Stimulated activated CD4-positive, alpha-beta T cell treated with anti-CD3 and anti-CD28 coated beads, Interleukin-4, amount 100 ng/mL, for 48 hours (primary cell): ENCODE measurements around the gene NOP56.
"Not testable (repeated sequence)": the region's sequence is repeated elsewhere in the genome, so short reads cannot be mapped to it uniquely, and the experiment has no call there.

Experiments used
- DNase-seq, 2 donors: peaks; one replicate each; pipeline ENCODE4 v3.0.0-alpha.2; 2020; ENCODE audit warnings: low read depth in 2 of 2

NOP56 gene

DNA sequence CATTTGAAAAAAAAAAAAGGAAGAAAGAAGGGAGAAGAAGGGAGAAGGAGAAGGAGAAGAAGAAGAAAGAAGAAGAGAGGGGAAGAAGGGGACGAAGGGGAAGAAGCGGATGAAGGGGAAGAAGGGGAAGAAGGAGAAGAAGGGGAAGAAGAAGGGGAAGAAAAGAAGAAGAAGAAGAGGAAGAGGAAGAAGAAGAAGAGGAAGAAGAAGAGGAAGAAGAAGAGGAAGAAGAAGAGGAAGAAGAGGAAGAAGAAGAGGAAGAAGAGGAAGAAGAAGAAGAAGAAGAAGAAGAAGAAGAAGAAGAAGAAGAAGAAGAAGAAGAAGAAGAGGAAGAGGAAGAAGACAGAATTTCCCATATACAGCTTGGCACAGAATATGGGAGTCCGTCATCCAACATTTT, 29.6 kb downstream of the NOP56 start:
- DNase-seq: not testable (repeated sequence)

DNA sequence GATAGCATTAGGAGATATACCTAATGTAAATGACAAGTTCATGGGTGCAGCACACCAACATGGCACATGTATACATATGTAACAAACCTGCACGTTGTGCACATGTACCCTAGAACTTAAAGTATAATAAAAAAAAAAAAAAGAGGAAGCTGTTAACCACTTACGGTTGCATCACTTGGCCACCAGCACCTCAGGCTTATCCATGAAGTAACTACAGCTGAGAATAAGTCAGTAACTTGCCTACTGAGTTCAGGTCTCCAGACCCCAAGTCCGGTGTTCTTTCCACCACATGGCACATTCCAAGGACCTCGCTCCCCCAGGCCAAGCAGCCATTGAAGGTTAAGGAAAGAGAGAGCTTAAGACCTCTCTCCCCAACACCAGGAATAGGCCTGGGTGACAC, 32.4 kb downstream of the NOP56 start:
- DNase-seq: not testable (repeated sequence)

DNA sequence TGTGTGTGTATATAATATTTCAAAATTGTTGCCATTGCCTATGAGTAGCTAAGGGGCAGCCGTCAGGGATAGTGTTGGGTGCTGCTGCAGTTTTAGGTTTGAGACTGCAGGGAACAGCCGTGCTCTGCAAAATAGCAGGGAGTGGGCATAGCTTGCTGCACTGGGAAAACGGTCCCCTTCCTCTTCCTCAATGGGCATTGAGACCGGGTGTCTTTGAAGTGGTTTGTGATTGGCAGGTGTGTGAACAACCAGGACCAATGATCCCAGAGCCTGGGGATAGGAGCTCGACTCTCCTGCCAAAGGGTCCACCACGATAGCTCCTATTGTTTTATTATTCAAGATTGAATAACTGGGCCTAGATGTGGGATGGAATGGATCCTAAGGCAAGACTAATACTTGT, 35.1 kb downstream of the NOP56 start:
- DNase-seq: no peak

DNA sequence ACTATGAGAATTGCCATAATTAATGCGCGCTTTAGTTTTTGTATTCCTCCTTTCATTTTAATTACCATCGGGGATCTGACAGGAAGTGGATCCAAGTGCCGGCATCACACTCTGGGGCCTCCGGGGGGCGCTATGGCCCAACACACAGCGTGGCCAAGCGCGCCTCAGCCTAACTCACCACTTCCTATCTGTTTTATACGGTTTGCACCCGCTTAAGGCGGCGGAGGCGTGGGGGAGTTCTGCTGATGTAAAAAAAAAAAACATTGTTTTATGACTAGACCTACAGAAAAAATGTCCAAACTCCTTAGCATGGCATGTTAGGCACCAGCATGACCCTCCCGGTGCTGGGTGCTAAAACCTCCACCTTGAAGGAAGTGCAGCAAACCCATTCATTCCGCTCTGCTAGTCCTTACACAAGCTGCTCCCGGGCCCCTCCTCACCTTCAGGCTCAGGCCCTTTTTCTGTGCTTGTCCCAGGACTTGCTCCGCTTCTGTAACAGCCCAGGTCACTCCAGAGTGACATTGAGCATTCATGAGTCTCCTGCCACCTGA, 35.7 kb downstream of the NOP56 start:
- peak; percentile 74 to 75 for DNase-seq

DNA sequence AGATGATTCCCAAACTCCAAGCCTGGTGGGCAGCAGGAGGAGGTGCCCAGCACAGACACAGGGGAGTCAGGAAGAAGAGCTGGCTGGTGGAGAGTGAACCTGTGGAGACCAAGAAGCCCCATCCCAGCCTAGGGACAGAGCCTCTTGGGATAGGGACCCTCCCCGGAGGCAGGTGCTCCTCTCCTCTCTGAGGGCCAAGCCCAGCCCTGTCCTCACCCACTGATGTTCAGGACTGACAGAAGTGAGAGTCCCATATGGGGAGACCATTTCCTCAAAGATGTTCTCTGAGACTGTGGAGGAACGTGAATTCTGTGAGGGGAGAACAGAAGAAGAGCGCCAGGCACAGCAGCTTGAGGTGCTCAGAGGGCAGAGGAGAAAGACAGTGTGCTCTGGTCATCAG, 37.8 kb downstream of the NOP56 start:
- no peak for DNase-seq

DNA sequence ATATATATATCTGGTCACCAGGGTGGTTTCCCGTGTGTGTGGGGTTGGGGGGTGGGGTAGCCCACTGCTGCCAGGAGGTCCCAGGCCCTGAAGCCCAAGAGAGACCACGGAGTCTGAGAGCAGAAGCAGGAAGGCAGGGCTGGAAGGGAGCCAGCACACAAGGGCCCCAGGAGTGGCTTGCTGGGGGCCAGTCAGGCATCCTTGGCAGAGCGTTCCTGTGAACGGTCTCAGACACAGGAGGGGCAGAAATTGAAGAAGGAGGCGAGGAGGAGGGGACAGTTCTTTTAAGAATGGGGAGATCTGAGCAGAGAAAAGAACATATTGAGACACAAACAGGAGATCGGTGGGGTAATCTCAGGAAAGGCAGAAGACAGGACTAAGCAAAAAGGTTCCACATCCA, 38.3 kb downstream of the NOP56 start:
- DNase-seq: no peak

DNA sequence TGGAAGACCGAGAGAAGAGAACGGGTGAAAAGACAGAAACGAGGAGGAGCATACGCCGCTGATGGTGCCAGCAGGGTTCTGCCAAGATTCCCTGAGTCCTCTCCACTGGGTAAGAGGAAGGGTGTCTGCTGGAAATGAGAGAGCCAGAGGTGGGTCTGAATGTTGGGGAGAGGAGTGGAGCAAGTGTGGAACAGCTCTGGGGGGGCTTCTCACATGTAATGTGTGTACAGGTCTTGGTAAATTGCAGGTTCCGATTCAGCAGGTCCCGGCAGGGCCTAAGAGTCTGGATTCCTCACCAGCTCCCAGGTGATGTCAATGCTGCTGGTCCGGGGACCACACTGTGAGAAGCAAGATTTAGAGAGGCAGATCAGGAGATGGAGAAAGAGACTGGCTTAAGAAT, 38.7 kb downstream of the NOP56 start:
- DNase-seq: no peak

DNA sequence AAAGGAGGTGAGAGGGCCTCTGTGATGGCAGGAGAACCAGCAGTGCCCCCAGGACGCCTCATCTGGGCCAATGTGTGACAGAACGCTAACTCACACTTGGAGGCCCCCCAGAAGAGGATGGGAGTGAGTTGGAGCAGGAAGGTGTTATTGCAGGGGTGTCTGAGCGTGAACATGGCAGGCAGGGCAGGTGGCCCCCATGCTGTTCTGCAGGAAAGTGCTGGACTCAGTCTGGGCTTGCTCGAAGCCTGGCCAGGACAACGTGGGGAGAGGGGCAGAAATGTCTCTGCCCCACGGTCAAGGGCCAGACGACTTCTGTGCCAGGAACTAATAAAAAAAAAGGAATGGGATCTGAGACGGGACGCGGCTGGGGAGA, 39.2 kb downstream of the NOP56 start:
- DNase-seq: no peak

DNA sequence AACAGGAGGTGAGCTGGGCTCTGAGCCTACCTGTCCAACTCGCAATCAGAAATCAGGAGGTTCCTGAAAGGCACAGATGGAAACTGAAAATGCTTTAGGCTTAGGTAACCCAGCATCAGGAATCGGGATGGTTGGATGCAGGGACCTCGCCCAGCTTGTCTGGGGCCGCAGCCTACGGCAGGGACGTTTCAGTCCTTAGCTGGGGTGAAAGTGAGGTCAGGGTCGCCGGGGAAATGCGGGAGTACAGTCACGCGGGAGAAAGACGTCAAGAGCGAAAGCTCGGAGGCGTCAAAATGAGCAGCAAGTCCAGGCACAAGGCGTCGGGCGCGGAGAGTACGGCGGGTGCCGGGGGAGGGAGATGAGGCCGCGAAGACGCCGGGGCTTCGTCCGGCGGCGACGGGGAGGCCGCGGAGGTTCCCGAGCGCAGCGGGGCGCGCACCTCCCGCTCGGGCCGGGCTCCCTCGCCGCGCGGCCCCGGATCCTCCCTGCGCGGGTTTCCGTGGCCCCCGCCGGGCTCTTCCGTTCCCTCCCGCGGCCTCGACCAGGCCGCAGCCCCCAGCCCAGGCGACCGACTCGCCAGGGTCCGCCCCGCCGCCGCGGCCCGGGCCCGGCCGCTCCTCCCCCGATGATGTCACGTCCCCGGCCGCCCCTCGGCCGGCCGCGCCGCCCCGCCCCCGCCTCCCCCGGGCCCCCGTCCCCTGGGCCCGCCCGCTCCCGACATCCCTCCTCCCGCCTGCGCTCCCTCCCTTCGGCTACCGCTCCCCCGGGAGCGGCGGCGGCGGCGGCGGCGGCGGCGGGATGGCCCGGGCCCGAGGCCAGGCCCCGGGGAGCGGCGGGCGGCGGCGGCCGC, 39.8 kb downstream of the NOP56 start, which contains the start of gene EBF4:
Gene EBF4 (plus strand): TSS at position 745 of the 850 bp plus-strand sequence. CDS start 866 bp downstream, outside the sequence.
- no peak for DNase-seq

DNA sequence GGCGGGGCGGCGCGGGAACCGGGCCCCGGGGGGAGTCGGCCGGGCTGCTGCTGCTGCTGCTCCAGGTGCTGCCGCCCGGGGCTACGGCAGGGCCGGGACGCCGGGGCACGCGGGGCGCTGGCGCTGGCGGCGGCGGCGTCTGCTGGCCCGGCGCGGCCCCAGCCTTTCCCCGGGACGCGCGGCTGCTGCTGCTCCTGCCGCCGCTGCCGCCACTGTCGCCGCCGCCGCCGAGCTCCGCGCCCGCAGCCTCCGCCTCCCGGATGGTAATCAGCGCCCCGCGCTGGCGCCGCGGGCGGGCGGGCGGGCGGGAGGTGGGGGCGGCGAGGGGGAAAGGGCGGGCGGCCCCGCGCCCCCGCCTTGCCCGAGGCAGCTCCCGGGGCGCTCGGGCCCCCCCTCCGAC, 40.5 kb downstream of the NOP56 start:
- DNase-seq: no peak

DNA sequence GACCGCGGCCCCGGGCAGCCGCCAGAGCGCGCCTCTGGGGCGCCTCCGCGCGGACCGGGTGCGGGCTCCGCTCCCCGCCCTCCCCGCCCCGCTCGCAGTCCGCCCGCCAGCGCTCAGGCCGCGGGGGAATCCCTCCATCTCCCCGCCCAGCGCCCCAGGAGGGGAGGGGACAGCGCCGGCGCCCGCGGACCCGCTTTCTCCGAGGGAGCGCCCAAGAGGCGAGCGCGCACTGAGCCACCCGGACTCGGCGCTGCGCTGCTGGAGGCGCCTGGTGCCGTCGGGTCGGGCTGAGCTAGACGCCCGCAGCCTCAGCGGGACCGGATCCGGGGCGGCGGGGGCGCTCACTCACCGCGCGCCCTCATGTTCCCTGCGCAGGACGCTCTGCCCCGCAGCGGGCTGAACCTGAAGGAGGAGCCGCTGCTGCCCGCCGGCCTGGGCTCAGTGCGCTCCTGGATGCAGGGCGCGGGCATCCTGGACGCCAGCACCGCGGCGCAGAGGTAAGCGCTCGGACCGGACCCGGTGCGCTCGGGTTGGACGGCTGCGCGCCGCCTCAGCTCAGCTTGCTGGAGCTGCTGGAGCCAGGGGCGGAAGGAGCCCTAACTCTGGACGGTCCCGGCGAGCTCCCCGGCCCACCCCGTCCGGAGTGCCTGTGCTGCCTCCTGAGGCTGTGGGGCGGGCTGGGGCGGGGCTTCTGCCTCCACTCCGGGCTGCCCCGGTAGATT, 41.0 kb downstream of the NOP56 start:
- peak; percentile 29 to 30 for DNase-seq

DNA sequence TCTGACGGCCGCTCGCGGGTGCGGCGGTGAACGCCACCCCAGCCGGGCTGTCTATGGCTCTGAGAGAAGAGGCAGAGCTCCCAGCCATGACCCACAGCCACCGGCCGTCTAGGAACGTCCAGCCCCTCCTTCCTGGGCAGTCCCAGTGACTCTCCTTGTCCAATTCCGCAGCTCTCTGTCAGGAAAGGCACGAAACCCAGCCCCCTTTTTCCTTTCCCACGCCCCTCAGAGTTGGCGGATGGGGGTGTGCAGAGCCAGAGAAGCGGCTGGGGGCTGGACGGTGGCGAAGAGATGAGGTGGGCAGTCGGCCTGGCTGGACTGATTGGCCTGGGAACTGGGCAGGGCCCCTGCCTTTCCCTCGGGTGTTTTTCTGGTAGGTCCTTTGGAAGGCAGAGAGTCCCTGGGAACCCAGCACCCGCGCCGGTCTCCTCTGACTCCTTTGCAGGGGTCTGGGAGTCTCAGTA, 41.6 kb downstream of the NOP56 start:
- DNase-seq: no peak

DNA sequence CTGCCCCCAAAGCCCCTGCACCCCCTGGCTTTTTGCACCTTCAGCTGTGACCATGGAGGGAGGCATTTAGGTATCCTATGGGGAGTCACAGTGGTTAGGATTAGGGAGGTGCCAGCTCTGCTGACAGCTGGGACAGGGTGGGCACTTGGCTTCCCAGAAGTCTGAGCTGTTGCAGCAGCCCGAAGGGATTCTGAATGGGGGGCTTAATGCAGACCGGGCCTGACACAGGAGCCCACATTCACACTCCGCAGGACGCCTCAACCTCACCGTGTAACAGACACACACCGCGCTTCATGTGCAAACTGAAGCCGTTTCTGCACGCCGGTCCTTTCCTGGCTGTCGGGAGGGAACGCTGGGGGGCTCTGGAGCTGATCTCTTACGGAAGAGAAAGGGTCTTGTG, 42.1 kb downstream of the NOP56 start:
- DNase-seq: no peak

DNA sequence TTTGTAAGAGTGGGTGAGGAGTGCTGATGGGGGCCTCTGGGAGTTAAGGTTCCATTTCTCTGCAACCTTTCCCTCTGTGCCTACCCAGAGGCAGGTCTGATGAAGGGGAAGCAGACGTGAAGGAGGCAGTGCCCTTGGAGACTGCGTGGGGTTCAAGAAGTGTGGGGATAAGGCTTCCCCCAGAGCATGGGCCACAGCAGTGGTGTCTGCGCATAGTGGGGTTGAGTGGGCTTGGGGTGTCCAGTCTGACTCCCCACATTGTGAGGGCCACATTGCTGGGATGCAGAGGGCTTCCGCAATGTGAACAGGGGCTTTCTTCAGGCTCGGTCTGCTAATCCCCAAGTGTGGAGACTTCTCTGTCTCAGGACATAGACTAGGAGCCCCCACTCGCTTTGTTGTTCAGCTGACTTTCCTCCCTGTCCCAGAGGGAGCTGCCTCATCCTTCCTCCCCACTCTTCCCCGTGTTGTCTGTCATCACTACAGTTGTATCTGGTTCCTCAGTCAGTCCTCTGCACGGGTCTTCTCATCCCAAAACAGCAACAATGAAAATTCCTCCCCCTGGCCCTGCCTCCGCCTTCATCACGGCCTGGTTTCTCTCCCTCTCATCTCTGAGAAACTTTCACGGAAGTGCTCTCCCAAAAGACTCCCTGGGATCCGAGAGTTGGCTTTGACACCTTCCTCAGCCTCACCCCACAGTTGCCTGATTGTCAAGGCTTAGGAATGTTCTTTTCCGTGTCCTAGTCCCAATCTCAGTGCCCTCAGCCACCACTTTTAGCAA, 43.0 kb downstream of the NOP56 start:
- DNase-seq: no peak

DNA sequence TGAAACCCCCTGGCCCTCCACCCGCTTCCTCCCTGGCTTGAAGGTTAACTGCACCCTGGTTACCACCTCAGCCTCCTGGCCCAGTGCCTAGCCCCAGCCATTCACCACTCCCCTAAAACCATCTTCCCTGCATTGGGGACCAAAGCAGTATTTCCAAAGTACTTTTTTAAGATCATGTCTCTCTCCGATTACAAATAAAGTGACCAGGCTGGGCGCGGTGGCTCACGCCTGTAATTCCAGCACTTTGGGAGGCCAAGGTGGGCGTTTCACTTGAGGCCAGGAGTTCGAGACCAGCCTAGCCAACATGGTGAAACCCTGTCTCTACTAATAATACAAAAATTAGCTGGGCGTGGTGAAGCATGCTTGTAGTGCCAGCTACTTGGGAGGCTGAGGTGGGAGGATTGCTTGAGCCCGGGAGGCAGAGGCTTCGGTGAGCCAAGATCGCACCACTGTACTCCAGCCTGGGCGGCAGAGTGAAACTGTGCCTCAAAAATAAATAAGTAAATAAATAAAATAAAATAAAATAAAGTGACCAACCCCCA, 43.6 kb downstream of the NOP56 start:
- not testable (repeated sequence) for DNase-seq

DNA sequence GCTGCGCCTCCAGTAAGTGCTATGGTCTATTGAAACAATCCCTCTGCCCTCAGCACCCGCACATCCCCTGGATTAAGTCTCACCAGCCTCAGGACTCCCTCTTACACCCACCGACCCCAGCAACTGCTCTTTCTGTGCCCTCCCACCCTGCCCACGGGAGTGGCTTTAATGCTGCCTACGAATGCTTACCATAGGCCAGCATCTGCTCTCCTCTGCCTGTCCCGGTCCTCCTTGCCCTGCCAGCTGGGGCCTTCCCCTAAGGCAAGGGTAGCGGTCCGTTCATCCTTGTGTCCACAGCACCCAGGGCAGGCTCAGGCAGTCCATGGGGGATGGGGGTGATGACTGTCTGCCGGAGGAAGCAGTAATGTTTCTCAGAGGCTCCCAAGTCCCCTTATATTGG, 44.2 kb downstream of the NOP56 start:
- no peak for DNase-seq

DNA sequence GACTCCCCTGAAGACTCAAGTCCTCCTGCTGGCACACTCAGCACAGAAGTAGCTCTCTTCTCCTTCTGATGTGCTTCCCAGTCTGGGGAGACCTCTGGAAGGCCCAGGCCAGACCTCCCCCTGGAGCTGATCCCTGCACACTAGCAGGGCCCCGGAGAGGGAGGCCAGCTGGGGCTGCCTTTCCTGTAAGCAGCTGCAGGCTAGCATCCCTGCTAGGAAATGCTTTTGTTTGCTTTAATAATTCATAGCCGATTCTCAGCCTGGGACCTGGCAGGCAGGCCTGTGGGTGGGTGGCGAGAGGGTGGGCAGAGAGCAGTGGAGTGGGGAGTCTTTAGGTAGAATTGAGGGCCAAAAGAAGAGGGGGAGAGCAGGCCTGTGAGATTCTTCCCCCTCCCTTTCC, 45.3 kb downstream of the NOP56 start:
- DNase-seq: no peak

DNA sequence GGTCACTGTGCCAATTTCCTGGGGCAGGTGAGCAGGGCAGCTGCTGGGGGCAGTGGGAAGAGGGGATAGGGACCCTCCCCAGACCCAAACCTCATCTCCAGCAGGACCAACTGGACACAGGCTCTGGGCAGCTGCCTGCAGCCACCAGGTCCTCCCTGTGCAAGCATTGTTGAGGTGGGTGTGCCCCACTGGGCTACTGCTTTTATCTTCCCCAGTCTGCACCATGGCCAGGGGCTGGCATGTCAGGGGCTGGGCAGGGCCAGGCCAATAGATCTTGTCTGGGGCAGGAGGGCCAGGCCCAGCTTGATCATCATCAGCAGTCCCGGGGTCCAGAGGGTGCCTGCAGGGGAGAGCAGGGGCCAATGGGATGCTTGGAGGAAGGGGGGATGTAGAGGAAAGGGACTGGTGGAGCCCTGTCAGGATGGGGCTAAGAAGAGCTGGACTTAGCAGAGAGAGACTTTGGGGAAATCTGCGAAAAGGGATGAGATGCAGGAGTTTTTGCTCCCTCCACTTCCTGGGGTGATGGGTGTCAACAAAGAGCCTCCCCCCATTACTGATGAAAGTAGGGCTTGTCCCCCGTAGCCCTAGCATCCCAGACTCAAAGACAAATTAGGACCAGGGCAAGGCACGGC, 45.9 kb downstream of the NOP56 start:
- DNase-seq: no peak

DNA sequence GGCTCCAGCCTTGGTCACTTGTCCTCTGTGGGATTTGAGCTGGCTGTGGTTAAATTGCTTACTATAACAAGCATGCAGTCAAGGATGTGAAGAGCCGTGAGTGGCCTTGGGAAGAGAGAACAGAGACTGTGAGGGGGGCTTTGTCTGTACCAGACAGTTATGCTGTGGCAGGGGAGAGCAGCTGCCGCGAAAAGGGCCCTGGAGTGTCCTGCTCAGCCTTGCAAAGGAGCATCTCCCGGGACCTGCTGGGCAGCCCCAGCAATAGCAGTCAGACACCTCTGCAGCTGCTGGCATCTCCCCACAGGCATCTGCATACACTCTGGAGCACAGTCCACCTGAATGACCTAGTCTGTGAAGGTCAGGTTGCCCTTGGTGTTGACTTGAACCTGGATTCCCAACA, 46.5 kb downstream of the NOP56 start:
- DNase-seq: no peak

DNA sequence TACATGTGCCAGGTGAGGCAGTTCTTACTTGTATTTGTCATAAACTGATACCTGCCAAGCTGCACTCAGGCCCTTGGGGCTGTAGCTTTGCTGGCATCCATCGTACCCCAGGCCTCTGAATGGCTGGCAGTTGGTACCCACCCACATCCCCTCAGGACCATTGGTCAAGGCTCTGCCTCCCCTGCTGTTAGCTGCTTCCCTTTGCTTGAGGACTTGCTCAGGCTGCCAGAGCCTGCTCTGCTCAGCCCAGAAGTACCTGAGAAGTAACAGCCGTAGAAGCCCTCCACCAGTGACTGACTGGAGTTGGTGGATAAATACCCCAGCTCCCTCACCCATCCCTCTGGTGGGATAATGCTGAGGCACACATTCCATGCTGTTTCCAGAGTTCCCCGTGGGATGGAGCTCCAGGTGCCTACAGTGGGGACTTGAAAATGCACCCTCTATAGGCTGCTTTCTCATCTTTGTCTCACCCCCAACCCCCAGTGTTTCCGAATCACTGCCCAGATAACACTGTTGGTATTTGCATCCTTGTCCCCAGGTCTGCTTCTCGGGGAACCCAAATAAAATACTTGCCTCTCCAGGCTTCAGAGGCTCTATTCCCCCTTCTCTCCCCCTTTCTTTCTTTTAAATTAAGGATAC, 47.5 kb downstream of the NOP56 start:
- no peak for DNase-seq
